GM18909 (cell line): ENCODE data around the gene DTHD1.

Experiments
- ATAC-seq: cut with Tn5 transposase; IDR thresholded peaks from one replicate; pipeline ENCODE4 v1.9.1; 2021; ENCODE audit warnings: mild to moderate bottlenecking; ENCODE audit not compliant: unreplicated experiment, poor library complexity

The DTHD1 gene

GRCh38 chr4:36281384-36282106 lies at the start of gene DTHD1:
DTHD1 (plus strand) TSS chr4:36281616; CDS start chr4:36281759, 143 bp downstream.
- no peak for ATAC-seq

GRCh38 chr4:36233567-36234266 lies 47.7 kb upstream of the DTHD1 start:
- no peak for ATAC-seq

GRCh38 chr4:36235306-36235705 lies 46.1 kb upstream of the DTHD1 start:
- no peak for ATAC-seq

- ATAC-seq, result no peak
Measured at GRCh38 chr4:36236159-36236558, 45.3 kb upstream of the DTHD1 start.

GRCh38 chr4:36237366-36238313 lies 43.8 kb upstream of the DTHD1 start:
- ATAC-seq, result no peak

GRCh38 chr4:36241771-36242170 lies 39.6 kb upstream of the DTHD1 start:
- ATAC-seq, result peak; percentile 62

- no peak for ATAC-seq
Measured at GRCh38 chr4:36242629-36243354, 38.6 kb upstream of the DTHD1 start.

GRCh38 chr4:36243355-36244256 lies 37.8 kb upstream of the DTHD1 start:
- peak; percentile 36 for ATAC-seq

- ATAC-seq, result peak; percentile 63
Measured at GRCh38 chr4:36244257-36245082, 36.9 kb upstream of the DTHD1 start, which contains the start of gene ARAP2. ARAP2 (minus strand) TSS chr4:36244514; CDS start chr4:36229486, 15,028 bp downstream.

GRCh38 chr4:36249610-36250009 lies 31.8 kb upstream of the DTHD1 start:
- ATAC-seq, result no peak

GRCh38 chr4:36251983-36252382 lies 29.4 kb upstream of the DTHD1 start:
- no peak for ATAC-seq

- no peak for ATAC-seq
Measured at GRCh38 chr4:36254371-36254770, 27.0 kb upstream of the DTHD1 start.

GRCh38 chr4:36255577-36255976 lies 25.8 kb upstream of the DTHD1 start:
- peak; percentile 88 for ATAC-seq

GRCh38 chr4:36256398-36256891 lies 25.0 kb upstream of the DTHD1 start:
- peak; percentile 52 for ATAC-seq

GRCh38 chr4:36260731-36261130 lies 20.7 kb upstream of the DTHD1 start:
- ATAC-seq, result no peak

GRCh38 chr4:36264207-36264826 lies 17.1 kb upstream of the DTHD1 start:
- no peak for ATAC-seq

- ATAC-seq, result no peak
Measured at GRCh38 chr4:36267486-36268268, 13.7 kb upstream of the DTHD1 start.
